AG08395 (cell line): Measurements from ENCODE around the gene COPS8.

Experiments
- DNase-seq: peaks from one replicate; pipeline ENCODE4 v3.0.0; 2012; ENCODE audit warnings: mixed read lengths, low spot score

COPS8 gene

DNA sequence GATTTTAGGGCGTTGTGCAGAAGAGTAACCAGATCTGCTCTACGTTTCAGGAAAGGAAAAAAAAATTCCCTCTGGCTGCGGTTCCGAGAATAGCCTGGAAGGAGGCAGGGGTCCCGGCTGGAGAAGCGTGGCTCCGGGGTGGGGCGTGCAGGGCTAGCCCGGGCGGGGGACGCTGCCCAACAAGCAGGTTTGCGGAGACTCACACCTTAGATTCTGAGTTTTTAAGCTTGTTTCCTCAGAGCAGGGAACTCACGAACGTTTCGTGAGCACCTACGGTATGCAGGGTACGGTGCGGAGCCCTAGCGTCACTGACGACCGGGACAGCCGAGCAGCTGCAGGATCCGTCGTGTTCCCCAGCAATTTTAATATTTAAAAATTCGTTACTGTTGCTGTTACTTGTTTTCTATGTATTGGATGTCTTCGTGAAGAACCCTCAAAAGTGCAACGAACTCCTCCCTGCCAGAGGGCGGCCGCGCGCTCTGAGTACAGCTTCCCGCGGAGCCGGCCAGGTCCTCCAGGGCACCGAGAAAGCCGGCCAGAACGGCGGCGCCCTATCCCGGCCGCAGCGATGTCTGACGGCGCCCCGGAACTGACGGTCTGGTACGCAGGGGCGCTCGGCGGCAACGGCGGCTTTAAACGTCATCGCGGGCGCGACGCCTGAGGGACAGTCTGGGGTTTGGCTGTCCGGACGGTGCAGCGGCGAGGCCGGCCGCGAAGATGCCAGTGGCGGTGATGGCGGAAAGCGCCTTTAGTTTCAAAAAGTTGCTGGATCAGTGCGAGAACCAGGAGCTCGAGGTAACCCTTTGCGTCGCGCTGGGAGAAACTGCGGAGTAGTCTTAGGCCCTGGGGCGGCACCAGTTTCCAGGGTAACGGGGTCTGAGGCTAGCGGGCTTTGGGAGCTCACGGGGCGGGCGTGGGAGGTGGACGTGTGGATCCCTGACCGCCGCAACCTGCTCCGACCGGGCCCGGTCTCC is at the start of gene COPS8:
Gene COPS8 (plus strand): TSS at position 642 of the 974 bp plus-strand sequence. CDS start 76 bp downstream, at position 718.
- DNase-seq = peak; percentile 96

DNA sequence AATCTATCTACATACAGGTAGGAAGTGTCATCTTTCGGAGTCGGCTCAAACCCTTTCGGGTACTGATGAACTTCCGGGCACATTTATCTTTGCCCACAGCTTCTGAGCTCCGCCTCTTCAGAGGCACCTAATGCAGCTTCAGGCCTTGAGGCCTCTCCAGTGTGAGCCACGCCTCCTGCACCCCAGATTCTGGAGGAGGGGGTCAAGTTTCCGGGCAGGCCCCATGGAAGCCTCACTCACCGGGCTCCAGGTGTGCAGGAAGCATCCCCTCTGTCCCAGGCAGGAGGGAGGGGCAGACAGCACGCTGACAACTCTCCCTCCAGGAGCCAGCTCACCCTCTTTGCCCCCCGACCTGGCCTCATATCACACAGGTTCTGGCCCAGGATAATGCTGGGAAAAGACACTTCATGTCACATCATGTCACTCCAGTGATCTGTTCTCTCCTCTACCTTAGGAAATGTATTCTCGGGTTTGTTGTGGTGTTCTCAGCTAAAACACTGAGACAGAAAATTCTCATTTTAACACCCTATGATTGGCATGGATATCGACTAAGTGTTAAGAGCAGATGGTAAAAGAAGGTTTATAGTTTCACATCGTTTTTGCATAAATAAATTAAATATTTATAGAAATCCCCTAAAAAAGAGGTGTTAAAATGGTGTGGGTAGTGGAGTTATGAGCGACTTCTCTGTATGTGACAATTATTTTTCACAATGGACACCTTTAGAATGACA is 46.2 kb upstream of the COPS8 start:
- no peak for DNase-seq

DNA sequence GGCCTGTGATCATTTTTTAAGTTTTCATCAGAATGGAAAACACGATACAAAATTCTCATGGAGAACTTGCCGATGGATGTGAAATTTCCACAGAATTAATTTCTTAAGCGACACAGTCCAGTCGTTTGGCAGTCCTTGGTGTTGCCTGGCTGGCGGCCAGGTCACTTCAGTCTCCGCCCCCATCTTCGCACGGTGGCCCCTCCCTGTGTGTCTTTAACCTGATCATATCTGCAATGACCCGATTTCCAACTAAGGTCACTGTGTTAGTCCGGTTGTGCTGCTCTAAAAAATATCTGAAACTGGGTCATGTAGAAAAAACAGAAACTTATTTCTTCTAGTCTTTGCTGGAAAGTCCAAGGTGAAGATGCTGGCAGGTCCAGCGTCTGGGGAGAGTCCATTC is 44.5 kb upstream of the COPS8 start:
- no peak for DNase-seq

DNA sequence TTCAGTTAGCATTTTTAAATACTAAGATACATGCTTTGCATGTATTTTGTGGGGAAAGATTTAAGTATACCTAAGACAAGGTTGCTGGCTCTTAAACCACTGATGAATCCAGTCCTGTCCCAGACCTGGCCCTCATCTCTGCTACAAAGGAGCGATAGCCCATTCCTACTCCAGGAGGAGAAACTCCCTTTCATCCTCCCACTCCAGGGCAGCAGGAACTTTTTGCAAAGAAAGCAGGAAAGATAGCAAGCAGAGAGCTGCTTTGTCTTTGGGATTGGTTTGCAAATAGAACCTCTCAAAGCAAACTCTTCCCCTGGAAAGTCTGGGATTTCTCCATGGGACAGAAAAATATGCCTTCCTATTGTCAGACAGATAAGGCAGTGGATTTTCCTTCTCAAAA is 43.6 kb upstream of the COPS8 start:
- no peak for DNase-seq

DNA sequence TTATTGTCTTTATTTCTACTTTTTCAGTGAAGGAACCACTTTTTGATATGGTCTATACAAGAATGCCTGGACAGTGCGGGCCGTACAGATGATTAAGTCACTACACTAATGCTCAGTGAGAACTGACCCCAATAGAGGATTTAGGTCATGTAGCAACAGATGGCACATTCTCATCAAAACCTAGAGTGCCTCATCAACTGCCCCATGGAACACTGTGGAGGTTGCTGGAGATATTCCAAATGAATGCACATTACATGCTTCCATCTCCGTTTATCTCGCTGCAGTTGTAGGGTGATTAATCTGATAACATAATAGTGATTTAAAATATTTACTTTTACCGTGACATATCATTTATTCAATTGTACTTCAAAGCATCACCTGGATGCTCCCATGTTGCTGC is 41.8 kb upstream of the COPS8 start:
- no peak for DNase-seq

DNA sequence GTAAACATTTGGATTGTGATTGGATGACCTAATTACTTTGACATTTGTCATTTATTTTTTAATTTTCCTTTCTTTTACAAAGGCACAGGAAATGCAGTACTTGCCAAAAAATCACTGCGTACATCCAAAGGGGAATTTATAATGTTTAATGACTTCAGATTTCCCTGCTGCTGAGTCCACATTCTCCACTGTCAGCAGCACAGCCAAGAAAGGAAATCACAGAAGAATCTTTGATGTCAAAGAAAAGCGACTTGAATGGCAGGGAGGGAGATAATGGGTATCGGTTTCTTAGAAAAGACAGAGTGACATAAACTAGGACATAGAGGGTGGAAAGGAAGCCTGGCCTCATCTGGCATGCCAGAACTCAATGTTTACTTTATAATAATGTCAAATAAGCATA is 41.4 kb upstream of the COPS8 start:
- no peak for DNase-seq

DNA sequence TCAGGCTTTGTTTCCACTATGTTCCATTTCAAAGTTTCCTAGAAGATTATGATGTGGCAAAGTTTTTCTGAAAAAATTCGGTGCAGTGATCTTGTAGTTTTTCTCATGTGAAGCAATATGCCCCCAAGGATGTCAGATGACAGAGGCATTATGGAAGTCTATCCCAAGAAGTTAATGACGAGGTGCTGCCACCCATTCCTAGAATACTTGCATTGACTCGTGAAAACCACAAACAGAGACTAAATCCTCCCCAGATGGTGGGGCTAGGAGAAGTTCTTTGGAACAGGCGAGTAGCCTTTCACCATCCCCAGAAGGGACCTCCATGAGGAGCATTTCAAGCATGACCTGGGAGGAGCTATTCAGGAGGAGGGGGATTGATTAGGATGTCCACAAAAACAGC is 40.2 kb upstream of the COPS8 start:
- peak; percentile 11 for DNase-seq

DNA sequence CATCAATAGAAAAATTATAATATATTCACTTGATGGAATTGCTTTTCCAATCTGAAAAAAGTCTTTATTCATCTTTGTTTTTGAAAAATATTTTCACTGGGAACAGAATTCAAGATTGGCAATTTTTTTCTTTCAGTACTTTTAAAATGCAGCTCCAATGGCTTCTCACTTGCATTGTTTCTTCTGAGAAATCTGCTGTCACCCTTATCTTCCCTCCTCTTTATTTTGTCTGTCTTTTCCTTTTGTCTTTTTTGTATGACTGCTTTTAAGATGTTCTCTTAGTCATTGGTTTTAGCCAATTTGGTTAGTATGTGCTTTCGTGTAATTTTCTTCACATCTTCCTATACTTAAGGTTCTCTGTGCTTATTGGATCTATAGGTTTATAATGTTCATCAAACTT is 37.1 kb upstream of the COPS8 start:
- DNase-seq = no peak

DNA sequence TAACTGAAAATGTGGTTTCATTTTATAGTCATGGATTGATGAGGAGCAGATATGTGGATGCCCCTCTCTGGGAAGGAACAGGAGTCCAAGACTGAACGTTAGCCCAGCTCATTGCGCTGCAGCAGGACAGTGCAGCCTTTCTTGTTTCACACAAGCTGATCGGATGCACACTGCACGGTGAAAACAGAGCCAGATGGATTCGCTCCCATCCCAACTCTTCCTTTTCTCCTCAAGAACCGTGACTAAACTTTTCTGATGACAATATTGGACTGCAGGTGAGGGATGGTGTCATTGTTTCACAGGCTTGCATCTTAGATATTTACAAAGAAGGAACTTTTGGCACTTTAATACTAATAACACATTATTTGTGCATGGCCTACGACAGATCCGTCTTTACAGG is 33.8 kb upstream of the COPS8 start:
- no peak for DNase-seq

DNA sequence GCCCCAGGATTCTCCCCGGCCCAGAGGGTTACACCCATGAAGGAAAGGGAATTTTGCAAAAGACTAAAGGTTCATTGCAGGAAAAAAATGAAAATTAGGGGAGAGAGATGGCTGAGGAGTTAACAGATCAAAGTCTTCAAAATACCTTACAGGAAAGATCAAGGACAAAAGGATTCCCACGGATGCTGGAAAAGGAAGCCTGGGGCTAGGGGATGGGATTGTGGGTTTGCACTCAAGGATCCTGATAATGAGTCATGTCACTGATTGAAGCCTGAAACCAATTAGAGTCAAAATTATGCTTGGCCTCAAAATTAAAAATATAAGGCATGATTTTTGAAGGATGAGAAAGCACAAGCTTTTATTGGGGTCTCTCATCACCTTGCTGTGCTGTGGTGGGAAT is 32.6 kb upstream of the COPS8 start:
- no peak for DNase-seq

DNA sequence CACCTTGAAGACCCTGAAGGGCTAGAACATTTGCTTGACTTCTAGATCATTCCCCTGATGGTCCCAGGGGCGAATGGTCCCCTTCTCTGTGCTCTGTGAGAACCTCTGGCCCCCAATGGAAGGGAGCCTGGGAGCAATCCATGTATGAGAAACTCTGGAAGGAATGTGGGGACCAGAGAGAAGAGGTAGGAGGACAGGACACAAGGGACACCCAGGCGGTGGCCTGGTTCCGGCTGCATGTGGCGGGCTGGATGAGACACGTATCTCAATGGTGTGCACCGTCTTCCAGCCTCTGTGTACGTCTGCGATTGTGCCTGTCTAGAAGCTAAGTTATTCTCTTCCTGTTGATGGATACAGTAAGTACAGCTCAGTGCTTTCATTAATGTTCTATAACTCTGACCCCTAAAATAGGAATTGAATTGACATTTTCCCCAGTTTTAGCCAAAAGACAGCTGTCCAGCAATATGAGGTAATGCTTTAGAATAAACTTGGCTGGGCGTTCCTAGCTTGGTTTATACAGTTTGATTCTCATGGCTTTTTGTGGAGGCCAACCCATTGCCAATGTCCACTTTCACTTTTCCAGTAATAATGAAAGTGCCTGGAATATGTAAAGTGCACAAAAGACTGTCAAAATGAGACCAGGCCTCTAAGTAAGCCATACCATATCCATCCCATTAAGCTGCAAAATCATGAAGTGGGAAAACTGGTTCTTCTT is 30.1 kb upstream of the COPS8 start:
- DNase-seq = no peak

DNA sequence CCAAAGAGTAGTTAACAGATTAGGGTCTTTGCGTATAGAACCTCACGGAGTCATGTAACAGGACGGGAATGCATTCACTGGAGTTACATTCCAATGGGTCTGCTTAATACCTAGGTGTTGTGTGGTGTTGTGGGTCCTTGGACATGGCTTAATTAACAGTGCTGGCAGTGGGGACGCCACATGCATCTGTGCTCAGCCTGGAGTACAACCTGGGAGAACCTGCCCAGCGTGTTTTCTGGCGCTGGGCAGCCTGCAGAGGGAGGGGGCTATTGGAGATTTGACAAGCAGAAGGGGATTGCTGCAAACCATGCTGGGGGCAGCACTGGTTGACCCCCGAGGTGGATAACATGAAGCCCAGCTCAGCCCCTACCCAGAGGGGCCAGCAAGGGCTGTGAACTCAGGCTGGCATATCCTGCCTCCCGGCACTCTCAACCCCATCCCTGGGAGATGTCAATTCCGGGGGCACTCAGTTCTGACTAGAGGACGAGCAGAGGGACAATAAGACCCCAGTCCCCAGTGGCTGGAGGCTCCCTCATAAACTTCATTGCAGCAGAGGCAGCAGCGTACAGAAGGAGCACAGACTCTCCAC is 29.3 kb upstream of the COPS8 start:
- DNase-seq = no peak

DNA sequence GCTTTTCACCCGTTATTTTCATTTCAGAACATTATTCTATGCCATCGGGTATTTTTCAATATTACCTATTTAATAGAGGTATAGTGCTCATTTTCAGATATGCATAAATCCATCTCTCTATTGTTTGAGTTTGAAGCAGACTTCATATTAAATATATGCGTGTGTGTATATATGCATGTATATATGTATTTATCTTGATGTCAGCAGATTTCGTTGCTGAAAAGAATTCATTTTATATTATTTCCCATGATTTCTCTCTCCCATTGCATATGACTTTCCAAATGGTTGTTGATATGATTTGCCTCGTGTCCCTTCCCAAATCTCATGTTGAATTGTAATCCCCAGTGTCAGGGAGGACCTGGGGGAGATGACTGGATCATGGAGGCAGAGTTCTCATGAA is 28.6 kb upstream of the COPS8 start:
- DNase-seq = no peak

DNA sequence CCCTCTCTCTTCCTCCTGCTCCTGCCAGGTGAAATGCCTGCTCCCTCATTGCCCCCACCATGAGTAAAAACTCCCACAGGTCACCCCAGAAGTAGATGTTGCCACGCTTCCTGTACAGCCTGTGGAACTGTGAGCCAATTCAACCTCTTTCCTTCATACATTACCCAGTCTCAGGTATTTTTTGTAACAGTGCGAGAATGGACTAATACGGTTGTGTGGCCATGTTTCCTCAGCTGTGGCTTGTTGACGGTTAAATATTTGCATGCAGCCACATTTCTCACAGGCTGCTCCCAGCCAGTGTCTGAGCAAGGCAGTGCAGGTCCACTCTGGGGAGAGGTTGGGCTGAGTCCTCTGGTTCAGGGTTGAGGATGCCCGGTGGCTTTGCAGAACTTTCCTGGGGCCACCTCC is 27.8 kb upstream of the COPS8 start:
- DNase-seq = no peak

DNA sequence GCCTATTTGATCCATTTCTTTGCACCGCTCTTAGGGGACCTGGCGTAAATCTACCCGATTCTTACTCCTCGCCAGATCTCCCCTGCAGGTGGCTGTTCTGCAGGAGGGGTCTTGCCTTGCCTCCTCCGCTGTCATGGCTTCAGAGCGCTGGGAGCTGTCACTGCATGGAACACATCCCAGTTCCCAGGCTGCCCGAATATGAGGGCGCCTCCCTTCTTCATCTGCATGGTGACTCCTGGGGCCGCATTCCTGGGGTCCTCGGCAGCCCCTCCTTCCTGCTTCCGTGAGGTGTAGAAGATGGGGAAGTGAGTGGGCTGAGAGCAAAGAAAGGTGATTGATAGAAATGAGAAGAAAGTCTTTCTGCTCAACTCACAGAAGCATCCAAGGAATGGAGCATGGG is 27.3 kb upstream of the COPS8 start:
- no peak for DNase-seq

DNA sequence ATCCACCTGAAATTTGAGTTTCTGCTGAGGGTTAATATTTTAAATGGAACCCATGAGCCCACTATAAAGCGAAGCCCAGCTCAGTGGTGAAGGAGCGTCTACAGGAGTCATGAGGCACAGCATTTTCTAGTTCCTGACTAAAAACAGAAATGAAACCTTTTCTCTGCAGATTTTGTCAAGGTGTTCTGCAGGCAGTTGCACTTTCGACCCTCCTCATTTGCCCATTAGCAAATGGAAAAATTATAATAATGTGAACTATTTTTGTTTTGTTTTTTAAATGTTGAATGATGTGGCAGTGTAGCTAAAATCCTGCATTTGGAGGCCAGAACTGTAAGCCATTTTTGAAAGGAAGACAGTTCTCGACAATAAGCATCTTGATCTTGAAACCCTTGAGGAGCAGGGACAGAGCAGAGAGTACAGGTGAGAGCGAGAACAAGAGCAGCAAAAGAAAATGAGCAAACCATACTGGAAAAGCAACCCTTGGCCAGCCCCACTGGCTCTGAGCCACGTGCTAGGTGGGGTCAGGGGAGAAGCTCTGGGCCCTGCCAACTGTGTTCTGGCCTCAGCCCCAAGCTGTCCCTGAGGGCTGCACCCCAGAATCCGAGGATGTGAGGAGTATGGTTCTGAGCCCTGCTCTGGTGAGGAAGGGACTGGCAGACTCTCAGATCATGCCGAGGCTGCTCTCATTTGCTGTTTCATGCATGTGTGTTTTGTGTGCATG is 26.4 kb upstream of the COPS8 start:
- DNase-seq = no peak

DNA sequence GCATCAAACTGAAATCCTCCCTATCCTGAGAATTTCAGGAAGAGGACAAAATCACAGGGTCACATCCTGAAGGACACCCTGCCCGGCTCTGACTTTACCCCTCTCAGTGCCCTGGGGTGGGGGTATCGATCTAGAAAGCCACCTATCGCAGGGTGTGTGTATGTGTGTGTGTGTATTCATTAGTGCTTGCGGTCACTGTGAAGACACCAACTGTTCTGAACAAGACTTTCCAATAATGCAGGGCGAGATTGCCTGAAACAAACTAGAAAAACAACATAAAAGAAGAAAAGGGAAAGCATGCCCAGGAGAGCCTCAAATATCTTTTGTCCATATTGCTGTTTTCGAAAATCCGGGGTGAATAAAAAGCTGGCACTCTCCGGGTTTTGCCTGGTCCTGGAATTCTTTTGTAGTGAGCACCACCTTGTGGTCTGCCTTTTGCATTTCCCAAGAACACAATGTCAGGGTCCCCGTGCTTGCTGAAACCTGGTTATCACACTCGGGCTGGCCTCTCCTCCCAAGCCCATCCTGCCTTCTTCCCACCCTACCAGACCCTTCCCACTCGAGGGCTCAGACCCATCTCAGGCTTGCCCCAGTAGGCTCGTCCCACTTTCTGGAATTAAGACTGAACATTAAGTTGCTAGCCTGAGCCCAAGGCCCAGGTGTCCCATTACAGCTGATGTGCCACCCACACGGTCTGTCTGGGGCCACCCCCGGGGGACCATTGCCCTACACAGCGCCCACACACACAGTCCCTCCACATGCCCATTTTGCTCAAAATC is 25.0 kb upstream of the COPS8 start:
- peak; percentile 80 for DNase-seq

DNA sequence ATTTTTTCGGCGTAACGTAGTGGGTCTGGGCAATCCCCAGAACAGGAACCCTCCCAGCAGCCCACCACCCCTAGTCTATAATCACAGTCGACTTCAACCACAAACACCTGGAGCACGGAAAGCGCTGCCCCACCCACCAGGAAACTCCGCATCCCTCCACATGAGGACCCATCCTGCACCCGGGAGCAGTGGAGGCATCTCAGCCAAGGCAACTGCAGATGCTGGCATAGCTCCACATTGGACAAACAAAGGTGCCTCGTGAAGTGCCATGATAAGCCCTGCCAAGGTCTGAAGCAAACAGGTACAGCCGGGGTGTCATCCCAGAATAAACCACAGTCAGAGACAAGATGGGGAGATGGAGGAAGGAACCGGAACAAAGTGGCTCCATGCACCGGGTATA is 24.3 kb upstream of the COPS8 start:
- no peak for DNase-seq

DNA sequence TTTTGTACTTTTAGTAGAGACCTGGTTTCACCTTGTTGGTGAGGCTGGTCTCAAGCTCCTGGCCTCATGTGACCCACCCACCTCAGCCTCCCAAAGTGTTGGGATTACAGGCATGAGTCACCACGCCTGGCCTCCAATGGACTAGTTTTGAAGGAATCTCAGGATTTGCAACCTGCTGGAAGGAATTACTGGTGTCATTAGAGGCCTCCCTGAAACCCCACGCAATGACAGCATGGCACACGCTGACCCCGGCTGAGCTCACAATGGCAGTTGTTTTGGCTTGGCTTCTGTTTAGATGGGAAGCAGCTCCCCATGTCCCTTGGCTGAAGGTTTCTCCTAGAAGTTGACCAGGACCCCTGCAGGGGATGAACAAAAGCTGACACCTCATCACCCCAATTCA is 23.1 kb upstream of the COPS8 start:
- no peak for DNase-seq

DNA sequence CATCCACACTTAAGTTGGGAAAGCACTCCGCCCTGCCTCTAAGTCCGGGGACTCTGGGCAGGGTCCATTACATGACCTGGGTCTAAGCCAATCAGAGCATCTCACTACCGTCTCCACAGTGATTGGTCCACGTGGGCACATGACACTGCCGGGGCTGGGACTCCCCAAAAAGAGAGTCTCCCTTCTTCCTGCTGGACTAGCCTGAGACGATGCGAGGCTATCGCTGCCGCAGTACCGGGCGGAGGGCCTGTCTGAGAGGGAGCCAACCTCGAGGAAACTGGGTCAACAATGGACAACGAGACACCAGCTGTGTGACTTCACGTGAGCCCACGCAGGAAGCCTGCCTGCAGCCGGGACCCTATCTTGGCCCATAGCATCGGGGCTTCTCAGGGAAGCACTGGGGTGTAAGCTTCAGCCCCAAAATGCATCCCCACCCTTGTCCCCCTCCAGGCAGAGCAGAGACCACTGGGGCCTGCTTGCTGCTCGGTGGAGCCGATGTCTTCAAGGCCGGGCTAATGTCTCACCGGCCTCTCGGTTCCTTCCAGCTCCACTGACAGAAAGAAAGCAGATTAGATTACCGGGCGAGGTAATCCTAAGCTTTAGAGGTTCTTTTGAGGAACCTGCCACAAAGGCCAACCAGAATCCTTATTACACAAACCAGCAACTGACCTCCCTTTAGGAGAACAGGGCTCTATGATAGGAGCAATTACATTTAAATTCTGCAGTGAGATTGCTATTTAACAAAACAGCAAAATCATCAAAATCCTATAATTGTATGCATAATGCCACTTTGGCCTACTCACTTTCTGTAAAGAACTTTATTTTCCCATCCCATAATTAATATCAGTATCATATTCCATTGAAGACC is 21.3 kb upstream of the COPS8 start:
- DNase-seq = no peak
